Karpas-422 (cell line): ENCODE results near the gene HTR3A. TPM values are rescaled to one million over a fixed set of nuclear protein-coding genes. Genes with fewer than 3 reads are reported as not detected.
"Not testable (repeated sequence)": the region's sequence is repeated elsewhere in the genome, so short reads cannot be mapped to it uniquely, and the experiment has no call there.

Experiments used
- DNase-seq: peaks from one replicate; pipeline ENCODE4 v3.0.0-alpha.2; 2015
- H2AFZ ChIP-seq: fragments of 200-600 bp; sonication (generic); 2 replicates; pipeline ENCODE4 v1.6.1; 2014; ENCODE audit warnings: antibody characterized with exemption, low read length, mixed read lengths
- H3K27ac ChIP-seq: fragments of 200-600 bp; sonication (generic); 2 replicates; pipeline ENCODE4 v1.5.1; 2014; ENCODE audit warnings: mild to moderate bottlenecking, low read length, moderate library complexity
- H3K27me3 ChIP-seq: fragments of 200-600 bp; sonication (generic); 2 replicates; pipeline ENCODE4 v1.6.1; 2014; ENCODE audit warnings: low read length, mixed read lengths
- H3K36me3 ChIP-seq: fragments of 200-600 bp; sonication (generic); 2 replicates; pipeline ENCODE4 v1.6.1; 2014; ENCODE audit warnings: low read length, mixed read lengths; ENCODE audit not compliant: insufficient read depth
- H3K4me1 ChIP-seq: fragments of 200-600 bp; sonication (generic); 2 replicates; pipeline ENCODE4 v1.6.1; 2014; ENCODE audit warnings: mild to moderate bottlenecking, low read length, mixed read lengths
- H3K4me2 ChIP-seq: fragments of 200-600 bp; sonication (generic); 2 replicates; pipeline ENCODE4 v1.6.1; 2014; ENCODE audit warnings: low read length, low read depth, mild to moderate bottlenecking; ENCODE audit not compliant: poor library complexity, severe bottlenecking
- H3K4me3 ChIP-seq: fragments of 200-600 bp; sonication (generic); 2 replicates; pipeline ENCODE4 v1.5.1; 2014; ENCODE audit warnings: mild to moderate bottlenecking, antibody characterized with exemption, low read length, mixed read lengths
- H3K79me2 ChIP-seq: fragments of 200-600 bp; sonication (generic); 2 replicates; pipeline ENCODE4 v1.6.1; 2014; ENCODE audit warnings: mild to moderate bottlenecking, low read length, mixed read lengths
- H3K9ac ChIP-seq: fragments of 200-600 bp; sonication (generic); 2 replicates; pipeline ENCODE4 v1.6.0; 2014; ENCODE audit warnings: low read length
- H3K9me2 ChIP-seq: fragments of 200-600 bp; sonication (generic), shearing (Covaris generic); replicated peaks from 2 replicates; pipeline ENCODE4 v1.6.0; 2014; ENCODE audit warnings: mild to moderate bottlenecking, low read length, moderate library complexity; ENCODE audit not compliant: insufficient read depth
- H3K9me3 ChIP-seq: fragments of 300-700, 200-600 bp; sonication (generic); 2 replicates; pipeline ENCODE4 v1.6.1; 2014; ENCODE audit warnings: low read length, mixed read lengths
- H4K20me1 ChIP-seq: fragments of 200-600 bp; sonication (generic); 2 replicates; pipeline ENCODE4 v1.6.1; 2014; ENCODE audit warnings: mild to moderate bottlenecking, antibody characterized with exemption, low read length, low read depth; ENCODE audit not compliant: insufficient read depth
- total RNA-seq: library from RNA; depleted of rRNA; stranded (reverse); fragments of >200 nt; shearing (Covaris generic); gene quantifications from 2 replicates; pipeline ENCODE4 v1.2.3, GENCODE V29; 2014; ENCODE audit warnings: low replicate concordance; rRNA removed

The HTR3A gene
- 242 and 254 TPM in 2 replicates for total RNA-seq

DNA sequence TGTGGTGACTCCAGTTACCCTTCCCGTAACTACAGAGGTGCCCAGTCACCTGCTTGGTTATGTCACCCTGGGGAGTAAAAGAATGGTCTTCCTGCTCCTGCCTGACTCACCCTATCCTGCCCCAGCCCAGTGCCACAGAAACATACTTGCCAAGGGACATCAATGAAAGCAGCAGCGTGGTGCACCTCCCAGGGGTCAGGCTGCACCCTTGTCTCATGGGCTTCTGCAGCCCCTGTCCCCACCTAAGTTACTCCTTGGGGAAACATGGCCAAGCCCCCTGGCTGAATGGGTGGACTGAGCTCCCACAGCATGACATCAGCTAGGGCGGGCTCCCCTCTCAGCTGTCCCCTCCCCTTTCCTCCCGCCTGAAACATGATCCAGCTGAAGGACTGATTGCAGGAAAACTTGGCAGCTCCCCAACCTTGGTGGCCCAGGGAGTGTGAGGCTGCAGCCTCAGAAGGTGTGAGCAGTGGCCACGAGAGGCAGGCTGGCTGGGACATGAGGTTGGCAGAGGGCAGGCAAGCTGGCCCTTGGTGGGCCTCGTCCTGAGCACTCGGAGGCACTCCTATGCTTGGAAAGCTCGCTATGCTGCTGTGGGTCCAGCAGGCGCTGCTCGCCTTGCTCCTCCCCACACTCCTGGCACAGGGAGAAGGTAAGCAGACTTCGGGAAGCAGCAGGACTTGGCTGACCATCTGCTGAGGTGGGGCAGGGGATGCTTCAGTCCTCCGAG lies at the start of gene HTR3A:
HTR3A (plus strand) TSS at position 368 of the 730 bp plus-strand sequence; CDS start at position 586, 218 bp downstream.
- Histone ChIP-seq H3K4me1 (peaks cover 73% of the 10 kb centered on the region), H3K27ac (peak within 1 kb of the TSS; percentile 98), H2AFZ (no peak within 1 kb of the TSS), H3K79me2 (no peaks in the 10 kb centered on the region), H3K4me2 (peak within 1 kb of the TSS; percentile 79), H3K9me3 (no peaks in the 10 kb centered on the region), H4K20me1 (peaks cover under 1% of the 10 kb centered on the region; the same call in 1 of the 2 replicates), H3K9me2 (no peaks in the 10 kb centered on the region), H3K9ac (peak within 1 kb of the TSS; percentile 83), H3K4me3 (peak within 1 kb of the TSS; percentile 68), H3K27me3 (no peaks in the 10 kb centered on the region), H3K36me3 (peaks cover 16% of the 10 kb centered on the region)
- peak; percentile 89 for DNase-seq

DNA sequence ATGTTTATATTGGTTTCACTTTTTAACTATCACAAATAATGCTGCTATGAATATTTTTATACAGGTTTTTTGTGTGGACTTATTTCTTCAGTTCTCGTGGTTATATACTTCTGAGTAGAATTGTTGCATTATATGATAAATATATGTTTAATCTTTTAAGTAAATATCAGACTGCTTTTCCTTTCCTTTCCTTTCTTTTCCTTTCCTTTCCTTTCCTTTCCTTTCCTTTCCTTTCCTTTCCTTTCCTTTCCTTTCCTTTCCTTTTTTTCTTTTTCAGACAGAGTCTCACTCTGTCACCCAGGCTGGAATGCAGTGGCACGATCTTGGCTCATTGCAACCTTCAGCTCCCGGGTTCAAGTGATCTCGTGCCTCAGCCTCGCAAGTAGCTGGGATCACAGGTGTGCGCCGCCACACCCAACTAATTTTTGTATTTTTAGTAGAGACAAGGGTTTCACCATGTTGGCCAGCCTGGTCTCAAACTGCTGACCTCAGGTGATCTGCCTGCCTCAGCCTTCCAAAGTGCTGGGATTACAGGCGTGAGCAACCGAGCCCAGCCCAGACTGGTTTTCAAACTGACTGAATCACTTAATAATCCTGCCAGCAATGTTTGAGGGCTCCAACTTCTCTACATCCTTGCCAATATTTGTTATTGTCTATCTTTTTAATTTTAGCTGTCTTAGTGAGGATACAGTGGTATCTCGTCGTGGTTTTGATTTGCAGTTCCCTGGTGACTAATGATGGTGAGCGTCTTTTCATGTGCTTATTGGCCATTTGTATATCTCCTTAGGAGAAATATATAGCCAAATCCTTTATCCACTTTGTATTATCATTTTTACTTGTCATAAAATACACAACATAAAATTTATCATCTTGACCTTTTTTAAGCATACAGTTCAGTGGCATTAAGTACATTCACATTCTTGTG lies 48.4 kb upstream of the HTR3A start:
- H3K9me2 ChIP-seq: no peaks in the 10 kb centered on the region
- H3K4me1 ChIP-seq: no peaks in the 10 kb centered on the region
- no peak overlapping the region for H3K9ac ChIP-seq
- no peaks in the 10 kb centered on the region for H4K20me1 ChIP-seq
- H3K36me3 ChIP-seq: no peaks in the 10 kb centered on the region
- no peak overlapping the region for H3K27ac ChIP-seq
- H3K27me3 ChIP-seq: no peaks in the 10 kb centered on the region
- no peak overlapping the region for H2AFZ ChIP-seq
- no peaks in the 10 kb centered on the region for H3K79me2 ChIP-seq
- H3K4me3 ChIP-seq: no peak overlapping the region
- no peaks in the 10 kb centered on the region for H3K9me3 ChIP-seq
- DNase-seq: no peak
- no peak overlapping the region for H3K4me2 ChIP-seq

DNA sequence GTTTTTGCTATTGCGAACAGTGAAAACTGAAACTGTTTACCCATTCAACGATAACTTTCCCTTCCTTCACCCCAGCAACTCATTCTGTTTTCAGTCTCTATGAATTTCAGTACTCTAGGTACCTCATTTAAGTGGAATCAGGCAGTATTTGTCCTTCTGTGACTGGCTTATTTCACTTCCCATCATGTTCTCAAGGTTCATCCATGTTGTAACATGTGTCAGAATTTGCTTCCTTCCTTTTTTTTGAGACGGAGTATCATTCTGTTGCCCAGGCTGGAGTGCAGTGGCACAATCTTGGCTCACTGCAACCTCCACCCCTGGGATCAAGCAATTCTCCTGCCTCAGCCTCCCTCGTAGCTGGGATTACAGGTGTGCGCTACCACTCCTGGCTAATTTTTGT lies 46.6 kb upstream of the HTR3A start:
- Histone ChIP-seq H3K27ac (no peak overlapping the region), H3K4me1 (no peaks in the 10 kb centered on the region), H3K4me2 (no peak overlapping the region), H3K27me3 (no peaks in the 10 kb centered on the region), H3K36me3 (no peaks in the 10 kb centered on the region), H2AFZ (no peak overlapping the region), H3K9me3 (no peaks in the 10 kb centered on the region), H4K20me1 (no peaks in the 10 kb centered on the region), H3K9me2 (no peaks in the 10 kb centered on the region), H3K9ac (no peak overlapping the region), H3K79me2 (no peaks in the 10 kb centered on the region), H3K4me3 (no peak overlapping the region)
- DNase-seq: no peak

DNA sequence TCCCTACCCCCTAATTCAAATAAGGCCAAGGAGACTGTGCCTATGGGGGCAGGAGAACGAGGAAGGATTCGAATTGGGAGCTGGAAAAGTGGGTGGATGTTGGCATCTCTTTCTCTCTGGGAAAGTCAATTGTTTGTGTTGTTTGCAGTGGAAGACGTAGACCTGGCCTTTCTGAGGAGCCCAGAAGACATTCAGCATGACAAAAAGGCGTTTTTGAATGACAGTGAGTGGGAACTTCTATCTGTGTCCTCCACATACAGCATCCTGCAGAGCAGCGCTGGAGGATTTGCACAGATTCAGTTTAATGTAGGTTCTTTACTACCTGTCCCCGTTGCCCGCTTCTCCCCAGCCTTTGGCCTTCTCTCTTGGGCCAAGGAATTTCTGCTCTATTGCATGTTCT lies 42.1 kb upstream of the HTR3A start:
- H2AFZ ChIP-seq: no peak overlapping the region
- no peaks in the 10 kb centered on the region for H3K9me3 ChIP-seq
- H4K20me1 ChIP-seq: no peaks in the 10 kb centered on the region
- no peaks in the 10 kb centered on the region for H3K4me1 ChIP-seq
- H3K4me2 ChIP-seq: no peak overlapping the region
- no peak for DNase-seq
- H3K36me3 ChIP-seq: no peaks in the 10 kb centered on the region
- no peak overlapping the region for H3K27ac ChIP-seq
- H3K9me2 ChIP-seq: no peaks in the 10 kb centered on the region
- H3K4me3 ChIP-seq: no peak overlapping the region
- H3K9ac ChIP-seq: no peak overlapping the region
- H3K27me3 ChIP-seq: no peaks in the 10 kb centered on the region
- no peaks in the 10 kb centered on the region for H3K79me2 ChIP-seq

GRCh38 chr11:113934193-113934592 lies 40.7 kb upstream of the HTR3A start:
- H3K9me3 ChIP-seq, H3K9ac ChIP-seq, H3K27ac ChIP-seq, H4K20me1 ChIP-seq, H3K9me2 ChIP-seq, H3K4me3 ChIP-seq, DNase-seq, H3K36me3 ChIP-seq, H3K4me2 ChIP-seq, H3K79me2 ChIP-seq, H2AFZ ChIP-seq, H3K27me3 ChIP-seq, H3K4me1 ChIP-seq: not testable (repeated sequence)

- Histone ChIP-seq H3K79me2 (no peaks in the 10 kb centered on the region), H4K20me1 (no peaks in the 10 kb centered on the region), H3K27ac (no peak overlapping the region), H3K9me2 (no peaks in the 10 kb centered on the region), H3K36me3 (no peaks in the 10 kb centered on the region), H3K9ac (no peak overlapping the region), H3K4me3 (no peak overlapping the region), H3K4me2 (no peak overlapping the region), H3K4me1 (no peaks in the 10 kb centered on the region), H3K9me3 (no peaks in the 10 kb centered on the region), H2AFZ (no peak overlapping the region), H3K27me3 (no peaks in the 10 kb centered on the region)
- no peak for DNase-seq
Measured at GRCh38 chr11:113934761-113935160, 40.1 kb upstream of the HTR3A start.

DNA sequence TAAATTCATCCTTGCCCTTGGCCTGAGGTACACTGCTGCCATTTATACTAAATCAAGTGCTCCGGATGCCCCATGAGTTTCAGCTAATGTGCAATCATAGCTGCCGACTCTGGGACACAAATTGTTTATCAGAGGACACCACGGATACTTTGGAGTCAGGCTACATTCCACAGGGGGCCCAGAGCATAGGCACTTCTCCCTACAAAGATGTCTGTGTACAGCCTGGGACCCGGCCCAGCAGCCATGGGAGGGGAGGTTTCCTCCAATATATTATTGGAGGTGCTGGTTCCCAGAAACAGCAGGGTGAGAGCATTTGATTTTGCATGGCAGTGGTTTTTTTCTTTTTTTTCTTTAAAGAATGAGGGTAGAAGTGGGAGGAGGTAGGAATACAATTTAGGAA lies 39.0 kb upstream of the HTR3A start:
- Histone ChIP-seq H3K27ac (no peak overlapping the region), H3K4me2 (no peak overlapping the region), H4K20me1 (no peaks in the 10 kb centered on the region), H3K4me1 (no peaks in the 10 kb centered on the region), H3K27me3 (no peaks in the 10 kb centered on the region), H3K79me2 (no peaks in the 10 kb centered on the region), H2AFZ (no peak overlapping the region), H3K9me2 (no peaks in the 10 kb centered on the region), H3K9ac (no peak overlapping the region), H3K36me3 (no peaks in the 10 kb centered on the region), H3K4me3 (no peak overlapping the region), H3K9me3 (no peaks in the 10 kb centered on the region)
- no peak for DNase-seq

GRCh38 chr11:113937918-113938317 lies 37.0 kb upstream of the HTR3A start:
- DNase-seq: no peak
- Histone ChIP-seq H2AFZ (no peak overlapping the region), H3K4me2 (no peak overlapping the region), H3K79me2 (no peaks in the 10 kb centered on the region), H4K20me1 (no peaks in the 10 kb centered on the region), H3K9me2 (no peaks in the 10 kb centered on the region), H3K27me3 (no peaks in the 10 kb centered on the region), H3K36me3 (no peaks in the 10 kb centered on the region), H3K9me3 (no peaks in the 10 kb centered on the region), H3K4me3 (no peak overlapping the region), H3K4me1 (no peaks in the 10 kb centered on the region), H3K27ac (no peak overlapping the region), H3K9ac (no peak overlapping the region)
